ENCODE results near the gene NANOS2.
"Not testable (repeated sequence)": the region's sequence is repeated elsewhere in the genome, so short reads cannot be mapped to it uniquely, and the experiment has no call there.

Gene NANOS2

GRCh38 chr19:45876411-45877197 lies 38.0 kb downstream of the NANOS2 start:
- FAIRE-seq (no peak), DNase-seq (ENCODE audit: low spot score) (no peak)

- FAIRE-seq (no peak), DNase-seq (ENCODE audit: low spot score) (no peak)
Measured at GRCh38 chr19:45876161-45876410, 38.5 kb downstream of the NANOS2 start.

- DNase-seq (ENCODE audit: low spot score) (no peak), FAIRE-seq (no peak)
Measured at GRCh38 chr19:45874620-45874966, 40.0 kb downstream of the NANOS2 start.

GRCh38 chr19:45873219-45873772 lies 41.3 kb downstream of the NANOS2 start:
- no peak for FAIRE-seq
- no peak for DNase-seq (ENCODE audit: low spot score)

GRCh38 chr19:45872095-45872919 lies 42.3 kb downstream of the NANOS2 start:
- FAIRE-seq (no peak), DNase-seq (ENCODE audit: low spot score) (no peak)

- no peak for DNase-seq (ENCODE audit: low spot score)
- FAIRE-seq: no peak
Measured at GRCh38 chr19:45870798-45871197, 43.8 kb downstream of the NANOS2 start.

GRCh38 chr19:45867241-45867640 lies 47.3 kb downstream of the NANOS2 start:
- not testable (repeated sequence) for FAIRE-seq; DNase-seq (ENCODE audit: low spot score)

- FAIRE-seq (no peak), DNase-seq (ENCODE audit: low spot score) (no peak)
Measured at GRCh38 chr19:45866400-45867176, 48.0 kb downstream of the NANOS2 start.

GRCh38 chr19:45865269-45865948 lies 49.2 kb downstream of the NANOS2 start:
- DNase-seq (ENCODE audit: low spot score) (no peak), FAIRE-seq (no peak)

GRCh38 chr19:45864629-45865082 lies 49.9 kb downstream of the NANOS2 start:
- no peak for FAIRE-seq
- no peak for DNase-seq (ENCODE audit: low spot score)

GRCh38 chr19:45863840-45864628 lies 50.5 kb downstream of the NANOS2 start, which contains the start of gene FOXA3:
FOXA3 (plus strand) TSS chr19:45864326; CDS start chr19:45864457, 131 bp downstream.
- FAIRE-seq (no peak), DNase-seq (ENCODE audit: low spot score) (peak; percentile 7)

- FAIRE-seq (no peak), DNase-seq (ENCODE audit: low spot score) (no peak)
Measured at GRCh38 chr19:45863335-45863839, 51.2 kb downstream of the NANOS2 start.
